ENCODE results near the gene SCNM1. TPM values are rescaled to one million over a fixed set of nuclear protein-coding genes. Genes with fewer than 3 reads are reported as not detected.
A peak's percentile ranks its signal among the peaks of the same experiment; 100 is the strongest.
"Not testable (repeated sequence)": the region's sequence is repeated elsewhere in the genome, so short reads cannot be mapped to it uniquely, and the experiment has no call there.

Gene SCNM1
- total RNA-seq, 1 donor = 21.5 TPM

DNA sequence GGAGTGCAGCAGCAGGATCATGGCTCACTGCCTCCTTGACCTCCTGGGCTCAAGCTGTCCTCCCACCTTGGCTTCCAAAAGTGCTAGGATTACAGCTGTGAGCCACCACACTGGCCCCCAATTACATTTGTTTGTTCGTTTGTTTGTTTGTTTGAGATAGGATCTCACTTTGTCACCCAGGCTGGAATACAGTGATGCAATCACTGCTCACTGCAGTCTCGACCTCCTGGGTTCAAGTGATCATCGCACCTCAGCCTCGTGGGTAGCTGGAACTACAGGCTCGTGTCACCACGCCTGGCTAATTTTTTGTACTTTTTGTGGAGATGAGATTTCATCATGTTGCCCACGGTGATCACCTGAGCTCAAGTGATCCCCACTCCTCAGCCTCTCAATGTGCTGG is 26.1 kb downstream of the SCNM1 start:
- no peak for DNase-seq (ENCODE audit: low read depth in 2 of 3, low spot score in 2 of 3)

DNA sequence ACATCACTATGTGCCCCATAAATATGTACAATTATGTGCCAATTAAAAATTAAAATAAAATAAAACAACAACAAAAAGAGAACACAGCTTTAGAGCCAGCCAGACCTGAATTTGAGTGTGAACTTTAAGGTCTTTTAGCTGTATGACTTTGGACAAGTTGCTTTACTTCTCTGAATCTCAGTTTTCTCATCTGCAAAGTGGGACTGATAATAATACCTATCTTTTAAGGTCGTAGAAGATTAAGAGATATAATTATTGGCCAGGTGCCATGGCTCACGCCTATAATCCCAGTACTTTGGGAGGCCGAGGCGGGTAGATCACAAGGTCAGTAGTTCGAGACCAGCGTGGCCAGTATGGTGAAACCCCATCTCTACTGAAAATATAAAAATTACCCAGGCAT is 27.4 kb downstream of the SCNM1 start:
- no peak for DNase-seq (ENCODE audit: low read depth in 2 of 3, low spot score in 2 of 3)

DNA sequence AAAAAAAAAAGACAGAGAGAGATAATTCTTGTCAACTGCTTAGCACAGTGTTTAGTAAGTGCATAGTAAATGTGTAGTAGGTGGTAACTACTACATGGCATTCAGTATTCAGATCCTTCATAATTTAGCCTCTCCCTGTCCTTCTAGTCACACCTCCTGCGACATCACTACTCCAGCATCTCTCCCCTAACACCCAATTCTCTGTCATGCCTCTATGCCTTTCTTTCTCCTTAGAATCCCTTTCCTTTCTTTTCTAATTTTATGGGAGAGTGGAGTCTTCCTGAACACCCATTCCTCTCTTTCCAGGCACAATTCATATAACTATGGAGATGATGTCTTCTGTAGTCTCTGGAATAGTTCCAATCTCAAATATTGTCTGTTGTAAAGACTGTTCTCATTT is 27.9 kb downstream of the SCNM1 start:
- no peak for DNase-seq (ENCODE audit: low read depth in 2 of 3, low spot score in 2 of 3)

DNA sequence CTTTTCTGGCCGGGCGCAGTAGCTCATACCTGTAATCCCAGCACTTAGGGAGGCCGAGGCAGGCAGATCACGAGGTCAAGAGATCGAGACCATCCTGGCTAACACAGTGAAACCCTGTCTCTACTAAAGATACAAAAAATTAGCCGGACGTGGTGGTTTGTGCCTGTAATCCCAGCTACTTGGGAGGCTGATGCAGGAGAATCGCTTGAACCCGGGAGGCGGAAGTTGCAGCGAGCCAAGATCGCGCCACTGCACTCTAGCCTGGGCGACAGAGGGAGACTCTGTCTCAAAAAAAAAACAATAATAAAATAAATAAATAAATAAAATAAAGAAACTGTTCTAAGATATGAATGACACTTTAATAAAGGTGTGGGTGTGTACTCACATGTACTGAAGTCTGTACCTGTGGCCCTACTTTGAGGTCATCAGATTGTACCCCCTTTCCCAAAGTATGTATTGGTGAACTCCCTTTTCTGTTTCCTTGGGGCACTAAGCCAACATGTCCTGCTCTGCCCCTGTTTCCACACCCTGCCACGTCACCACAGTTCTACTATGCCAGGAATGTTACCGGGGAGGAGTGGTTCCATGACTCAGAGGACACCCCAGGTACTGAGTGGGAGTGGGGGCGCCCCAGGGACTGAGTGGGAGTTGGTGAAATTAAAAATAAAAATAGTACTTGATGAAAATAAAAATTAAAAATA is 29.1 kb downstream of the SCNM1 start:
- DNase-seq (ENCODE audit: low read depth in 2 of 3, low spot score in 2 of 3) = not testable (repeated sequence)

DNA sequence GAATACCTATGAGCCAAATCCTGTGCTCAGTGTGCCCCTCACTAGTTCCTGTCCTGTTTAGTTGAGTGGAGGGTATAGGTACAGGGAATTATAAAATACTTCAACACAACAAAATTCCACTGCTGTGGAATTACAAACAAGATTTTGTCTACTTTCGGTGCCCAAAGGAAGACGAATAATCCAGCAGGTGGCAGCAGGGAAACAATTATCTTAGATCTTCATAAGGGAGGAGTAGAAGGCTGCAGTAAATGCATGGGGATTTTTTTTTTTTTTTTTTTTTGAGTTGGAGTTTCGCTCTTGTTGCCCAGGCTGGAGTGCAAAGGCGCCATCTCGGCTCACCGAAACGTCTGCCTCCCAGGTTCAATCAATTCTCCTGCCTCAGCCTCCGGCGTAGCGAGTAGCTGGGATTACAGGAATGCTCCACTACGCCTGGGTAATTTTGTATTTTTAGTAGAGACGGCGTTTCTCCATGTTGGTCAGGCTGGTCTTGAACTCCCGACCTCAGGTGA is 30.4 kb downstream of the SCNM1 start:
- peak in 2 of 3 donors; percentile 71 to 87 for DNase-seq (ENCODE audit: low read depth in 2 of 3, low spot score in 2 of 3)

DNA sequence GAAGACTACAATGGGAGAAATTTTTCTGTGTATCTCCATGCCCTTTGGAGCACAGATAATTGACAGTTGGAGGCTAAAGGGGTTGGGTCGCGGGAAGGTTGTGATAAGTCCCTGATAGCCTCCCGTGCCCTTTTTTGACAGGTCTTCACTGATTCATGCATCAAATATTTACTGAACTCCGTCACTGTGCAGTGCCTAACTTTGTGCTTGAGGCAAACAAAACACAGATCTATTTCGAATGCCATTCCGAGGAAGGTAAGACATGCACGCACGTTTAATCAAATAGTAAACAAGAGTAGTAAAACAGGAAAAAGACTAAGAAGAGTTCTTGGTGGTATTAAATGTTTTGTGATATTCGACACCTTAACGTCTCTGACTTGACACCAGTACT is 31.9 kb downstream of the SCNM1 start:
- DNase-seq (ENCODE audit: low read depth in 2 of 3, low spot score in 2 of 3) = no peak

DNA sequence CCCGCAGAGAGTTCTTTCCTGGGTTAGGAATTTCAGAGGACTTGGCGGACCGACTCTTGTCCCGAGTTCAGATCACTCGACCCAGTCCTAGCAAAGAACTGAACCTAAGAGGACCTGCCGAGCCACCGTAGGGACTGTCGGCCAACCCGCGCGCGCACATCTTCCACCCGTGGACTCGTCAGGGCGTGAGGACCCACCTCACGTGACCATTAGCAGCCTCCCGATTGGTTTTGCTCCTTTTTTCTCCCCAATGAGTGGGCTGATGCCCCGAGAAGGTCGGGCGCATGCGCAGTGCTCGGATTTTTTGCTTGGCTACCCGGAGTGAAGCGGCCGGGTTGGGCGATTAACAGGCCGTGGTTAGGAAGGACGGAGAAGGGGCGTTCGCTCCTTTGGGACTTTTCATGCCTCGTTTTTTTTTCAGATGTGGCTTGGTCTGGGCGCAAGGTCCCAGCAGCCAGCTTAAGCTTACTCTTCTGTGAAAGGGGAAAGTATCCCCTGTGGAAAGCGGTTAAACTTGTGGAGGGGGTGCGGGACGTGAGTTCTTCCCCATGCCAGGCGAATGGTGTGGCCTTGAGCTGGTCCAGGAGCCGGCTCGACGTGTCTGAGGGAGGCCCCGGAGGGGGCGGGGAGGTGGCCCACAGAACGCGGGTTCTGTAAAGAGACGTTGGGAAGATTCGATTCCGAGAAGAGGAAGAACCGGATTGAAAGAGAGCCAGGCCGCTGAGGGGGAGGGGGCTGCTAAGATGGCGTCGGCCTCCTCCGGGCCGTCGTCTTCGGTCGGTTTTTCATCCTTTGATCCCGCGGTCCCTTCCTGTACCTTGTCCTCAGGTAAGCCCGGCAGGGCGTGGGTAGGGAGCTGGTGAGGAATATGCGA is 32.5 kb downstream of the SCNM1 start, which contains the start of gene PIP5K1A:
TSS of gene PIP5K1A (plus strand) at position 299 of the 874 bp plus-strand sequence. CDS start at position 744, 445 bp downstream.
- DNase-seq (ENCODE audit: low read depth in 2 of 3, low spot score in 2 of 3) = peak; percentile 94 to 99 (median 98)

DNA sequence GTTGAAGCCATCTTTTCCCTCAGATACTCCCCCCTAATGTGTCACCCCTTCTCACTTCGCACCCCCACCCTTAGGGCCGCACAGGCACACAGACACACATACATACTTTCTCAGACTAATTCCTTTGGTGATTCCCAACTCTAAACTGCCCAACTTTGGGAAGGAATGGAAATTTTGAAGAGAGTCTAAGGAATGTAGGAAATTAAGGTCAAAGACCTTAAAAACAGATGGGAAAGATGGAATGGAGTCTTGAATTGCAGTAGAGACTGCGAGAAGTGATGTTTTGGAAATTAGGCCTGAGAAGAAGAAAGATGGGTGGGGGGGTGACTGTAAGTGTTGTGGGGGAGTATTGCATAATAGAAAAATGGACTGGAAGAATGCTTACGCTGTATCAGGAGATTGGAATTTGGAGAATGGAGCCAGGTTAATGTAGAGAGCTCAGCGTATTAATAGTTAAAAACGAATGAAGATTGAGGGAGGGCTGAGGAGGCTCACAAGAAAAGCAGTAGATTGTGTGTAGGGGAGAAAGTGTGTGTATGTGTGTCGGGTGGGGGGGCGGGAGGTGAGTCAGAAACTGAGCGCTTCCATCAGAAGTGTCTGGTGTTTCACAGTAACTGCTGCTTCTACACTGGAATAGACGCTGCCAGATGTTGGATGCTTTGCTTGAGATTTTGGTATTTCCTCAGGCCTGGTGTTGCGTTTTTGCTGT is 34.1 kb downstream of the SCNM1 start:
- no peak for DNase-seq (ENCODE audit: low read depth in 2 of 3, low spot score in 2 of 3)

DNA sequence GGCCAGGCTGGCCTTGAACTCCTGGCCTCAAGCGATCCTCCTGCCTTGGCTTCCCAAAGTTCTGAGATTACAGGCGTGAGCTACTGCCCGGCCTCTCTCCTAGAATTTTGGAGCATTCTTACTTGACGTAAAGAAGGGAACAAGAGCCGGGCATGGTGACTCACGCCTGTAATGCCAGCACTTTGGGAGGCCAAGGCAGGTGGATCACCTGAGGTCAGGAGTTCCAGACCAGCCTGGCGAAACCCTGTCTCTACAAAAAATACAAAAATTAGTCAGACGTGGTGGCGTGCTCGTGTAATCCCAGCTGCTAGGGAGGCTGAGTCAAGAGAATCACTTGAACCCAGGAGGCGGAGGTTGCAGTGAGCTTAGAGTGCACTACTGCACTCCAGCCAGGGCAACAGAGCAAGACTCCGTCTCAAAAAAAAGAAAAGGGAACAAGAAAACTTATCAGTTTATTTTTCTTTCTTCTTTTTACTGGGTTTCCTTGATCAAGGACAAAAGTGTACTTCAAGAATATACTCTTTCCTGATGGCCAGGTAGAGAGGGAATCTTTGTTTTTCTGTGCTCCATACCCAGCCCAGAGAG is 39.5 kb downstream of the SCNM1 start:
- not testable (repeated sequence) for DNase-seq (ENCODE audit: low read depth in 2 of 3, low spot score in 2 of 3)

DNA sequence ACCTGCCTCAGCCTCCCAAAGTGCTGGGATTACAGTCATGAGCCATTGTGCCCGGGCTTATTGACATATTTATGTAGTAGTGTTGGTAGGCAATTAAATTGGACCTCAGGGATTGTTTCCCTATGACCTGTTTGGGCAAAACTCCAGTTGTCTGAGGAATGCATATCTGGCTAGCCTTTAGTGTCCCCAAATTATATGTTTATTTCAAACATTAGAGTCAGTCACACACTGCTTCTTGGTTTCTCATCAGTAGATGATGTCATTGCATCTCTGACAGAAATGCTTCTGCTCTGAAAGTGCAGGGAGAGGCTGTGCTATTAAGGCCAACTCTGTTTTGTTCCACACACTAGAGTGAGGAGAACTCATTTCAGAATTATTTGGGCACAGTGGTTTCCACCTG is 44.9 kb downstream of the SCNM1 start:
- DNase-seq (ENCODE audit: low read depth in 2 of 3, low spot score in 2 of 3) = no peak

DNA sequence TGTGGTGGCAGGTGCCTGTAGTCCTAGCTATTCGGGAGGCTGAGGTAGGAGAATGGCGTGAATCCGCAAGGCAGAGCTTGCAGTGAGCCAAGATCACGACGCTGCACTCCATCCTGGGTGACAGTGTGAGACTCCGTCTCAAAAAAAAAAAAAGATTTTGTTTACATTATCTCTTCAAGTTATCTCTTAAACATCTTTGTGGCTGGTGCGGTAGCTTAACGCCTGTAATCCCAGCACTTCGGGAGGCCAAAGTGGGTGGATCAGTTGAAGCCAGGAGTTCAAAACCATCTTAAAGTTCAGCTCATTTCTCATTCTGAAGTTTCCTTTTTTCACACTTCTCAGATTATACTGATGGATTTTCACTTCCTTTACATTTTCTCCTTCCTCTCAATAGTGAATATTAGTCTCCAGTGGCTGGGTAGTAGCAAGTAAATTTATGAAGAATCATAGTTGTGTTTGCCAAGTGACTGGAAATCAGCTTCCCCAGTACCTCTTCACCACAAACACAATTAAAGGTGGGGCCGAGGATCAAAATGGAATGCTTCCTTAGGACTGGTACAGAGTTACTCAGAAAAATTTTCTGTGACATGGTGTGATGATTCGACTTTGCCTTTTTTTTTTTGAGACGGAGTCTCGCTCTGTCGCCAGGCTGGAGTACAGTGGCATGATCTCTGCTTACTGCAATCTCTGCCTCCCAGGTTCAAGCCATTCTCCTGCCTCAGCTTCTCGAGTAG is 46.2 kb downstream of the SCNM1 start:
- DNase-seq (ENCODE audit: low read depth in 2 of 3, low spot score in 2 of 3) = no peak

DNA sequence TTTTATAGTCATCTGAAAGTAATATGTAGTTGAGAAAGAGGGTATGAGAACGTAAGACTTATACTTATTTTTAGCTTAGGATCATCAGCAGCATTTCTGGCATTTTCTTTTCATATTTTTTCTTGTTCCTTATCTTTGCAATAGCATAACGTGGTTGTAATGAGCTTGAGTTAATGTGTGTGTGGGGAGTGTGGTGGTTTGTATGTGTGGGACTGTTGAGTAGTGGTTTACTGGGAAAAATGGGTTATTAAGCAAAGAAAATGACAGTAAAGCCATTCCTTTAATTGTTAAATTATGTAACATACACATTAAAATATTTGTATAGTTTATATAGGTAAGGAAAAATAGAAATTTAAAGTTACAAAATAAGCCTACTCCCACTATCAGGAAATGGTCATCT is 47.6 kb downstream of the SCNM1 start:
- no peak for DNase-seq (ENCODE audit: low read depth in 2 of 3, low spot score in 2 of 3)

Other genes starting within 250 kb of the SCNM1 start
- gene SETDB1, start 239.8 kb upstream of the SCNM1 start, total RNA-seq = 47.9 TPM
- gene CERS2, start 191.3 kb upstream of the SCNM1 start, total RNA-seq = 123 TPM
- gene ANXA9, start 183.9 kb upstream of the SCNM1 start, total RNA-seq = 0.54 TPM
- gene MINDY1, start 159.2 kb upstream of the SCNM1 start, total RNA-seq = 41.7 TPM
- 22.6 TPM for gene PRUNE1, start 157.7 kb upstream of the SCNM1 start, total RNA-seq
- gene BNIPL, start 129.6 kb upstream of the SCNM1 start, total RNA-seq = under 0.01 TPM
- gene C1orf56, start 118.4 kb upstream of the SCNM1 start, total RNA-seq = 5.1 TPM
- gene CDC42SE1, start 106.5 kb upstream of the SCNM1 start, total RNA-seq = 75.4 TPM
- 1.9 TPM for gene MLLT11, start 105.7 kb upstream of the SCNM1 start, total RNA-seq
- gene GABPB2, start 95.4 kb upstream of the SCNM1 start, total RNA-seq = 5.7 TPM
- gene SEMA6C, start 19.5 kb upstream of the SCNM1 start, total RNA-seq = 10.2 TPM
- gene TNFAIP8L2, start 9.5 kb upstream of the SCNM1 start, total RNA-seq = 74.1 TPM
- 2.4 TPM for gene LYSMD1, start 242 bp upstream of the SCNM1 start, total RNA-seq
- gene TMOD4, start 9.8 kb downstream of the SCNM1 start, total RNA-seq = under 0.01 TPM
- 43.4 TPM for gene VPS72, start 24.1 kb downstream of the SCNM1 start, total RNA-seq
- 28.5 TPM for gene PIP5K1A, start 32.4 kb downstream of the SCNM1 start, total RNA-seq
- 194 TPM for gene PSMD4, start 88.6 kb downstream of the SCNM1 start, total RNA-seq
- 45.5 TPM for gene ZNF687, start 116.2 kb downstream of the SCNM1 start, total RNA-seq
- gene PI4KB, start 161.3 kb downstream of the SCNM1 start, total RNA-seq = 70.0 TPM
- gene RFX5, start 181.1 kb downstream of the SCNM1 start, total RNA-seq = 89.7 TPM
- gene SELENBP1, start 206.6 kb downstream of the SCNM1 start, total RNA-seq = 3.0 TPM
- 461 TPM for gene PSMB4, start 233.4 kb downstream of the SCNM1 start, total RNA-seq

All from hematopoietic multipotent progenitor cell (in vitro differentiated cells).